GM18505 (cell line): ENCODE data around the gene AOC1.
"Not testable (repeated sequence)": the region's sequence is repeated elsewhere in the genome, so short reads cannot be mapped to it uniquely, and the experiment has no call there.

Experiments used
- ATAC-seq: cut with Tn5 transposase; IDR thresholded peaks from one replicate; pipeline ENCODE4 v1.9.1; 2021; ENCODE audit not compliant: unreplicated experiment
- POLR2A ChIP-seq: IDR thresholded peaks from 4 replicates; pipeline ENCODE4 v1.6.1; 2011; ENCODE audit warnings: borderline replicate concordance; ENCODE audit not compliant: insufficient read depth, insufficient read length; ENCODE audit errors: extremely low read depth

The AOC1 gene

GRCh38 chr7:150852371-150852905 is at the start of gene AOC1:
Gene AOC1, plus strand, starts transcription at chr7:150852517. Its CDS starts 3,954 bp downstream, at chr7:150856471.
- no peak for TF ChIP-seq POLR2A
- no peak for ATAC-seq

- TF ChIP-seq POLR2A: no peak
- no peak for ATAC-seq
Measured at GRCh38 chr7:150803161-150803860, 49.0 kb upstream of the AOC1 start.

GRCh38 chr7:150804802-150805201 is 47.5 kb upstream of the AOC1 start:
- no peak for TF ChIP-seq POLR2A
- no peak for ATAC-seq

- no peak for TF ChIP-seq POLR2A
- ATAC-seq: no peak
Measured at GRCh38 chr7:150805864-150806263, 46.5 kb upstream of the AOC1 start.

GRCh38 chr7:150806454-150806853 is 45.9 kb upstream of the AOC1 start:
- no peak for ATAC-seq
- no peak for TF ChIP-seq POLR2A

- TF ChIP-seq POLR2A: no peak
- ATAC-seq: no peak
Measured at GRCh38 chr7:150806863-150807262, 45.5 kb upstream of the AOC1 start.

GRCh38 chr7:150807616-150808438 is 44.5 kb upstream of the AOC1 start:
- not testable (repeated sequence) for ATAC-seq

- ATAC-seq: no peak
- no peak for TF ChIP-seq POLR2A
Measured at GRCh38 chr7:150814328-150815001, 37.9 kb upstream of the AOC1 start.

- no peak for ATAC-seq
Measured at GRCh38 chr7:150818971-150819370, 33.3 kb upstream of the AOC1 start.

GRCh38 chr7:150820148-150820547 is 32.2 kb upstream of the AOC1 start:
- ATAC-seq: no peak
- no peak for TF ChIP-seq POLR2A

More at GRCh38 chr7:150818971-150819370, 33.3 kb upstream of the AOC1 start:
- TF ChIP-seq POLR2A: no peak

GRCh38 chr7:150820578-150821198 is 31.6 kb upstream of the AOC1 start:
- no peak for TF ChIP-seq POLR2A
- no peak for ATAC-seq

GRCh38 chr7:150823043-150823442 is 29.3 kb upstream of the AOC1 start:
- ATAC-seq: no peak
- TF ChIP-seq POLR2A: no peak

GRCh38 chr7:150823484-150824126 is 28.7 kb upstream of the AOC1 start:
- ATAC-seq: no peak
- no peak for TF ChIP-seq POLR2A
